Measurements from ENCODE around the gene ALX3.

DNA sequence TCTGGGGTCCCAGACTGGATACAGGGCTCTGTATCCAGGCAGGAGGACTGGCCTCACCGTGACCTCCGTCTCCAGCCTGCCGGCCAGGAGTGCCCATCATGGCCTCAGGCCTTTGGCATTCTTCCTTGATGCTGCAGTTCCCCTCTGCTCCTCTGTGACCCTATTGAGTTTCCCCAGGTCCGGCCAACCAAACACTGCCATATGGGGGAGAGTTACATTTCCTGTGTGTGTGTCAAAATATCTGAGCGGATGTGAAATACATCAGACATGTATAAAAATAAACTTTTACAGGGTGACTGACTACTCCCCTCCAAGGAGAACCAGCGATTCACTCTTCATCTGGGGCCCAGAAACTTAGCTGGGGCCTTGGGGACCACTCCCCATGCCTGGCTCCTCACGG is 31.6 kb upstream of the ALX3 start:
- TF ChIP-seq CTCF (IDR thresholded peaks at IDR 0.05) (no peak), POLR2A (IDR thresholded peaks at IDR 0.05) (no peak)

Measured in tibial nerve (tissue), 3 donors.